Stimulated activated naive CD4-positive, alpha-beta T cell treated with Interleukin-2 at 50 U/mL for 16 hours (primary cell): ENCODE measurements around the gene LDB3.

Experiments
- DNase-seq: peaks from one replicate; lab custom pipeline; 2025; lab: John Stamatoyannopoulos, UW

LDB3 gene

GRCh38 chr10:86651631-86652331 is 16.5 kb upstream of the LDB3 start:
- no peak for DNase-seq

GRCh38 chr10:86652361-86653202 is 15.7 kb upstream of the LDB3 start:
- DNase-seq, result no peak

- DNase-seq, result no peak
These were observed 14.9 kb upstream of the LDB3 start for GRCh38 chr10:86653379-86653778.

DNA sequence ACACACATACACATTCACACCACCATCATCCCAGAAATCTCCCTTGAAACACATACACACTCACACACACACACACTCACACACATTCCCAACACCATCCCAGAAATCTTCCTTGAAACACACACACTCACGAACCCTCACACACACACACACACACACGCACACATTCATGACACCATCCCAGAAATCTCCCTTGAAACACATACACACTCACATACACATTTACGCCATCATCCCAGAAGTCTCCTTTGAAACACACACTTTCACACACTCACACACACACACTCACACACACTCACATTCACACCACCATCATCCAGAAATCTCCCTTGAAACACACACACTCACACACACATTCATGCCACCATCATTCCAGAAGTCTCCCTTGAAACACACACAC is 14.3 kb upstream of the LDB3 start:
- DNase-seq, result no peak

GRCh38 chr10:86654411-86655172 is 13.7 kb upstream of the LDB3 start, which contains the start of gene OPN4:
TSS of gene OPN4 (plus strand) at chr10:86654547. CDS start at chr10:86654784, 237 bp downstream.
- no peak for DNase-seq

DNA sequence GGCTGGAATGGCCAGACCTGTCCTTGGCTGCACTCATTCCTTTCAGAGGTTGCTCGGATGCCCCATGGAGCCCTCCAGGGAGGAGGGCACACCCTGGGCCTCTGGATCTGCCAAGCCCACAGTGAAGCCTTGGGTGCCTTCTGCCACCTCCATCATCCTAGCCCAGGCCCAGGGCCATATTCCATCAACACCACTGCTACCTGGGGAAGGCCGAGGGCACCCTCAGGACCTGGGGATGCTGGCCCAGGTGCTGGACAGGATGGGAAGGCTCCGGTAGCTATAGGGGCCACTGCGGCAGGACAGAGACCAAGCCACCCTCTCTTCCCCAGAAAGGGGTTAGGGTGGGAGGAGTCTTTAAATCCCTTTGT is 13.2 kb upstream of the LDB3 start:
- DNase-seq, result no peak

DNA sequence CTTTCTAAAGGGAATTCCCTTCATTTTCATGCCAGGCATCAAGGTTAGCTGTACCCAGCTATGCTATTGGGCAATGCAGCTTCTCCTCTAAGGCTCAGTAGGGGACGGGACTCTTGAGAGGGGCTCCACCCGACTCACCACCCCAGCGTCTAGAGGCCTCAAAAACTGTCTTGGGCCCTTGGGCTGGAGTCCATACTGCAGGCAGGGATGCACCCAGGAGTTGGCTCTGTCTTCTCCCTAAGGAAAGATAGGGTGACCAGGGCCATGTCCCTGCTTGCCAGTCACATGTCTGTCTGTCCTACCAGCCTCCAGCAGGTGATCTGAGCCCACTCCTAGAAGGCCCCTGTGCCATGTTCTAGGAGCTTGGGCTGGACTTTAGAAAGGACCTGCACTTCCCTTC is 12.7 kb upstream of the LDB3 start:
- no peak for DNase-seq

DNA sequence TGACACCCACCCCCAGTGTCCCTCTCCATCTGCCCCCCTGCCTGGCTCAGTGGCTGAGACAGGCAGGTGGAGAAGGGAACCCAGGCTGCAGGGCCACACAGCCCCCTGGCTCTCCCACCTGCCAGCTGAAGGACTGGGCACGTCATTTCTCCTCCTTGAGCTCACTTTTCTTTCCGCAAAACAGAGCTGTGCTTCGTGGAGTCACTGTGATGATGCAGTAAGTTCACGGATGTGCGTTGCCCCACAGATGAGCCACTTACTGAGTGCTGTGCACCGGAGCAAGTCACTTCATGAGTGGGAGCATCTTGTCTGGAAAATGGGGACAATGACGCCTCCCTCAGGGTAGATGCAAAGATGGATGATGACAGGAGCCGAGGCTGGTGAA is 11.3 kb upstream of the LDB3 start:
- DNase-seq, result no peak

- no peak for DNase-seq
These were observed 10.8 kb upstream of the LDB3 start for GRCh38 chr10:86657396-86658011.

DNA sequence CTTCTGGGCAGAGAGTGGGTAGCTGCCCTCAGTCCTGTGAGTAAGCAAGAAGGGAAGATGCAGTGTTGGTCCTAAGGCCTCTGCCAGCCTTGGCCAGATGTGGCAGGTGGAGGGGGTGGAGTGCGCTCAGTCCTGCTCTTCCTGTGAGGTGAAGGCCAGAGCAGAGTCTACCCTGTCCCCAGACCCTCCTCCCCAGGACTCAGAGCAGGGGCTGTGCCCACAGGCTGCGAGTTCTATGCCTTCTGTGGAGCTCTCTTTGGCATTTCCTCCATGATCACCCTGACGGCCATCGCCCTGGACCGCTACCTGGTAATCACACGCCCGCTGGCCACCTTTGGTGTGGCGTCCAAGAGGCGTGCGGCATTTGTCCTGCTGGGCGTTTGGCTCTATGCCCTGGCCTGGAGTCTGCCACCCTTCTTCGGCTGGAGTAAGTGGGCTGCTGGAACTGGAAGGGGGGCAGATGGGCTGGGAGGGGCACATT is 10.0 kb upstream of the LDB3 start:
- DNase-seq, result no peak

DNA sequence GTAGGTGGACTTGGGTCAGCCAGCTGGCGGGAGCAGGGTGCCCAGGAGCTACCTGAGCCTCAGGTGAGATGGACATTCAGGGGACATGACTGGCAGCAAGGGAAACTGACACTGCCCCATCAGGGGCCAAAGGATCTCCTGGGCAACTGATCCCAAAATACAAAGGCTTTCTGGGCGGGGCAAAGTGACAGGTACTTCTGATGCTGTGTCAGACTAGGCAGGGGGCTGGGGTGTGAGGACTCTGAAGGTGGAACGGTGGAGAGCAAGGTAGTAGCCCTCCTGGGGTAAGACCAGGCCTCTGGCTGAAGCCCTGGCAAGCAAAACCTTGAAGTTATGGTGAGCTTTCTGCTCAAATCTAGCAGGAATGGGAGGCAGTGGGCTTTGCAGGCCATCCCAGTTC is 9.6 kb upstream of the LDB3 start:
- no peak for DNase-seq

GRCh38 chr10:86659161-86659691 is 9.1 kb upstream of the LDB3 start:
- no peak for DNase-seq

DNA sequence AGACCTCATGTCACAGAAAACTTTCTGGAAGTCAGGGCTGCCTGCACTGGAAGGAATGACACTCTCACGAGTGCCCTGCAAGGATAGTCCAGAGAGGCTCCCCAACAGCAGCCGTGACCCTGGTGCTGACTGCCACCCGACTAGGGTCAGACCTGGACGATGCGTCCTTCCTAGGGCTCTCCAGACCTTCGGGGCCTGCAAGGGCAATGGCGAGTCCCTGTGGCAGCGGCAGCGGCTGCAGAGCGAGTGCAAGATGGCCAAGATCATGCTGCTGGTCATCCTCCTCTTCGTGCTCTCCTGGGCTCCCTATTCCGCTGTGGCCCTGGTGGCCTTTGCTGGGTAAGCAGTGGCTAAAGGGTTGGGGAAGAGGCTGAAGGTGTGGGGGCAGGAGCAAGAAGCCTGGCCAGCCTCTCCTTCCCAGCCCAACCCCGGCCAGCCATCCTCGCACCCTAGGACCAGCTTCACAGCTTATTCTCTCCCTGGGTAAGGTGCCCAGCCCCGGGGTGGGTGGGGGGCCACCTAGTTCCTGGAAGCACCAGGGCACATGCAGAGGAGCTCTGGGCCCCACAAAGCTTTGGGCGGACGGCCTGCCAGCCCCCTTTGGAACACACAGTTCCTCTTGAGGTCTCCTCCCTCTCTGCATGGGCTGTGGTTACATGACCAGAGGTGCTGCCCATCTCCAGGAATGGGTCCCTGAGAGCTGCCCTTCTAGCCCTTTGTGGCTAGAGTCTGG is 8.4 kb upstream of the LDB3 start:
- no peak for DNase-seq

DNA sequence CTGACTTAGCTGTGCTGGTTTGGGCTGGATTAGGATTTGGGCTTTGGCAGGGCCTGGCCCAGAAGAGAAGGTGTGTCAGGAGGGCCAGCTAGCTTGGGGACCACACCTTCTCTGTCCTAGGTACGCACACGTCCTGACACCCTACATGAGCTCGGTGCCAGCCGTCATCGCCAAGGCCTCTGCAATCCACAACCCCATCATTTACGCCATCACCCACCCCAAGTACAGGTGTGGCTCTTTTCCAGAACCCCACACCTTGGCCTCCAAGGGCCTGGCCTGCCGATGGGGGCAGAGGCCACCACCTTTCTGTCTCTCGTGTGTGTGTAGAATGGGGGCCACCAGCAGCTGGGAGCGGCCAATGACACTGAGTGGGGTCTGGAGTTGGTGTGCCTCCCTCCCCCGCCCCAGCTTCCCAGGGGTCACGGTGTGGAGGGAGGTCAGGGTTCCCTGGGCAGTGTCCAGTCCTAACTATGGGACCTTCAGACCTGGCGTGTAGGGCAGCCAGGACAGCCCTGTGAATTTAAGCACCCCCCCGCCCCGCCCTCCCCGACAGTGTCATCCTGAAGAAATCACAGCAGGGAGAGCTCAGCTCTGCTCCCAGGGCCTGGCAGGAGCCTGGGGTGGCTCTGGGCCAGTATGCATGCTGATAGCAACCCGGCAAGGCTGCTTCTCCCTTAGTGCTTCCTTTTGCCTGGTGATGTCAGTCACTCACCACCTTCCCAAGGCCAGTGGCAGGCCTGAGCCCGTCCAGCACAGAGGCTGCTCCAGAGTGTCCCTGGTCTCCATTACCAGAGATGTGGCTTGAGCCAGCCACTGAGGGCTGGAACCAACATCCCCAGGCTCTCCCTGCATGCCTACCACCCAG is 6.9 kb upstream of the LDB3 start:
- no peak for DNase-seq

- no peak for DNase-seq
These were observed 5.9 kb upstream of the LDB3 start for GRCh38 chr10:86662186-86663045.

GRCh38 chr10:86663046-86663345 is 5.3 kb upstream of the LDB3 start:
- DNase-seq, result no peak

- DNase-seq, result no peak
These were observed 4.6 kb upstream of the LDB3 start for GRCh38 chr10:86663576-86664339.

GRCh38 chr10:86664341-86665217 is 3.7 kb upstream of the LDB3 start:
- DNase-seq, result no peak
